MG63 (cell line): Measurements from ENCODE around the gene GLG1. TPM values are rescaled to one million over a fixed set of nuclear protein-coding genes. Genes with fewer than 3 reads are reported as not detected.

Source experiments
- DNase-seq: peaks from one replicate; pipeline ENCODE4 v3.0.0-alpha.2; 2020
- H3K27me3 ChIP-seq: fragments of 250-450 bp; sonication (Bioruptor Pico); 2 replicates; pipeline ENCODE4 v1.5.1; 2020; ENCODE audit warnings: mild to moderate bottlenecking, moderate library complexity
- H3K36me3 ChIP-seq: fragments of 250-450 bp; sonication (Bioruptor Pico); 2 replicates; pipeline ENCODE4 v1.5.1; 2020; ENCODE audit warnings: mild to moderate bottlenecking, moderate library complexity
- H3K4me3 ChIP-seq: fragments of 250-450 bp; sonication (Bioruptor Pico); 2 replicates; pipeline ENCODE4 v1.5.1; 2020; ENCODE audit warnings: mild to moderate bottlenecking, moderate library complexity
- H3K9me3 ChIP-seq: fragments of 250-450 bp; sonication (Bioruptor Pico); 2 replicates; pipeline ENCODE4 v1.5.1; 2020; ENCODE audit warnings: mild to moderate bottlenecking, moderate library complexity
- total RNA-seq: library from RNA; depleted of rRNA; stranded (reverse); fragments of >200 nt; shearing (Covaris generic); gene quantifications from 2 replicates; pipeline ENCODE4 v1.2.3, GENCODE V29; 2014; ENCODE audit warnings: low replicate concordance

The GLG1 gene
- total RNA-seq, 1 experiment from 2014 or later, result 29.4 TPM

DNA sequence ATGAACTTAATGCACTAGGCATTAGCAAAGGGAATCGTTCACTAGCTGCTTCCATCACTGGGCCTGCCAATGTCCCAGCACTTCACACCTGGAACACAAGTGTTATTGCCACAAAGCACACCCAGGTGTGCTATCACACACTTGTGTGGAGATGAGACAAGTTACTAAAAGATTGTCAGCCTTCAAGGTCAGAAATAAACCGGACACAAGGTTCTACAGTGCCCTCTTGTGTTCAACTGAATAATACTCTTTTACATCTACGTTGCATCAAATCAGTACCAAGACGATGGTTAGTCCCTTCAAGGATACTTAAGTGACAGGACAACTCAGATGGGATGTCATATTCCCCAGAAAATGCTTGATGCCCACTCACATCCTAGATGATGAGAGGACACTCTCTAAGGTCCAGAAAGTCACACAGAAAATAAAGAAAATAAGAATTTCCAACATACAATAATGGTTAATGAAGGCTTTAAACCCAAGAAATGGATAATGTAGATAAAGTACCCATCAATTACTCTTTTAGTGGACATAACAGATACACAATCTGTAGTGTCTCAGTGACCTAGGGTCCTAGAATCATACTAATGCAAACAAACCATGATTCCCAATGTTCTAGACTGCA is 16.4 kb upstream of the GLG1 start:
- Histone ChIP-seq H3K36me3 (peaks cover 41% of the 10 kb centered on the region), H3K9me3 (no peaks in the 10 kb centered on the region), H3K27me3 (no peaks in the 10 kb centered on the region), H3K4me3 (no peak overlapping the region)
- no peak for DNase-seq

GRCh38 chr16:74622005-74622404 is 15.1 kb upstream of the GLG1 start:
- Histone ChIP-seq H3K27me3 (no peaks in the 10 kb centered on the region), H3K36me3 (peaks cover 33% of the 10 kb centered on the region), H3K4me3 (no peak overlapping the region), H3K9me3 (no peaks in the 10 kb centered on the region)
- DNase-seq, result no peak

DNA sequence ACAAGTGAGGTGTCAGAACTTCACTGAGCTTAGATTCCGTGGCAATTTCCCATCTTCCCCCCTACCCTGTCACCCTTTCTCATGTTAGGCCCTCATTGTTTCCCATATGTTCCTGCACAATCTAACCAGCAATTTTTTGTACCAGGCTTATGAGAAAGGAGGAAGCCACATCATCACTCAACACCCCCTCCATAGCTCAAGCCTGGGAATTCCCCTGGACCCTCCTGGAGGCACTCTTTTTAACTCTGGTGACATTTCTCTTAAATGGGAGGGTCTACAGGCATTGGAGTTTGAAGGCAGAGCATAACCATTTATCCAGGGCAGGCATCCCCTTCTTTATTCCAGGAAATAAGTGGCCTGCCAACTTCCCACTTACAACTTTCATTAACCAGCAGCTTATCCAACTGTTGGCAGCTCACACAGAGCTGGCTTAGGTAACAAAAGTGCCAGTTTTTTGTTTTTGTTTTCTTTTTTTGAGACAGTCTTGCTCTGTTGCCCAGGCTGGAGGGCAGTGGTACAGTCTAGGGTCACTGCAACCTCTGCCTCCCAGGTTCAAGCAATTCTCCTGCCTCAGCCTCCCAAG is 10.4 kb upstream of the GLG1 start:
- H3K4me3 ChIP-seq, result no peak overlapping the region
- no peaks in the 10 kb centered on the region for H3K27me3 ChIP-seq
- no peaks in the 10 kb centered on the region for H3K9me3 ChIP-seq
- DNase-seq, result no peak
- peaks cover 9% of the 10 kb centered on the region for H3K36me3 ChIP-seq

DNA sequence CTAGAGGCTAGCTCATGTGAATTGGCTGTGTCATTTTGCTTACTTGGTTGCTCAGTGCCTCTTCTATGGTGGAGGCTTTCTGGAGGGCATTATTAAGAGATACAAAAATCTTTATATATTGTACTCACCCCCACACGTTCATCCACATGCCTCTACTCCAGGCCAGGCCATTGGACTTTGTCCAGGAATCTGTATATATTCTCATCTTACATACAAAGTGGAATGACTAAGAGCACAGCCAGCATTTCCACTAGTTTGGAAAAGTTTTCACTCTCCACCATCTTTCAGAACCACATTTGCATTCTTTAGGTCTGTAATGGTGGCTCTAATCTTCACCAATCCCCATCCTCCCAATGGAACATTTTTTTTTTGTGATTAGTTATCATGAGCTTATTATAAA is 4.8 kb upstream of the GLG1 start:
- DNase-seq, result no peak
- Histone ChIP-seq H3K9me3 (no peaks in the 10 kb centered on the region), H3K4me3 (no peak overlapping the region), H3K36me3 (no peaks in the 10 kb centered on the region), H3K27me3 (no peaks in the 10 kb centered on the region)

DNA sequence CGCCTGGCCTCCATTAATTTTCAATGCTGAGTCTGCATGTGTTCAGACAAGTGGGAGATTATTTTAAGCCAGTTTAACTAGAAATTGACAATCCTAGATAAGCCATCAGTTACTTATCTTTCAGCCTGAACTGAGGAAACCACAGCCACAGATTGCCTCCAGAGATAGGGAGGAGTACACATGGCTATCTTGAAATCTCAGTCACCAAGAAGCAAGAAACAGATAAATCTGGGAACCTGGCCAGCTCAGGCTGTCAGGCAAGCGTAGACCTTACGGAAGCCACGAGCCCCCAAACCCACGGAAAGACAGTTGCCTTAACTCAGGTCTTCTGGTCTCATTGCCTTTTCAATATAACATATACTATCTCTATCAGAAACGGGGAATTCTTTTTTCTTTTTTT is 2.0 kb upstream of the GLG1 start:
- Histone ChIP-seq H3K4me3 (no peak overlapping the region), H3K27me3 (no peaks in the 10 kb centered on the region), H3K9me3 (no peaks in the 10 kb centered on the region), H3K36me3 (no peaks in the 10 kb centered on the region)
- DNase-seq, result no peak

GRCh38 chr16:74608381-74608780 is 1.5 kb upstream of the GLG1 start:
- no peak overlapping the region for H3K4me3 ChIP-seq
- H3K9me3 ChIP-seq, result no peaks in the 10 kb centered on the region
- DNase-seq, result no peak
- no peaks in the 10 kb centered on the region for H3K27me3 ChIP-seq
- H3K36me3 ChIP-seq, result no peaks in the 10 kb centered on the region

DNA sequence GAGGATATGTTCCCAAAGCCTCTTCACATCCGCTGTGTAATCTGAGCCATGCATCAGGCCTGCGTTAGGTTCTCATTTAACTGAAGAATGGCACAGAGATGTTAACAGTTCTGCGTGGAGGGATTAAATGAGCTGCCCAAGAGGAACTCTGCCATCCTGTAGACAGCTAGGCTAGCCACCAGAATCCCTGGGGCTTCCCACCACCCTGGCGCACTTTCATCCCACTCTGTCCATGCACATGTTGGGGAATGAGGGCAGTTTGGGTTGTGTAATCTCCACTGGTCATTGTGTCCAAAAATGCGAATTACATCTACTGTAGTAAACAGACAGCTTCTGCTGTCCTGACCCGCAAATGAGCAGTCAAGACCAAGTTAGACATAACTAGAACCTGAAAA is 1.0 kb upstream of the GLG1 start:
- DNase-seq, result no peak
- Histone ChIP-seq H3K27me3 (no peaks in the 10 kb centered on the region), H3K36me3 (no peaks in the 10 kb centered on the region), H3K4me3 (no peak overlapping the region), H3K9me3 (no peaks in the 10 kb centered on the region)

DNA sequence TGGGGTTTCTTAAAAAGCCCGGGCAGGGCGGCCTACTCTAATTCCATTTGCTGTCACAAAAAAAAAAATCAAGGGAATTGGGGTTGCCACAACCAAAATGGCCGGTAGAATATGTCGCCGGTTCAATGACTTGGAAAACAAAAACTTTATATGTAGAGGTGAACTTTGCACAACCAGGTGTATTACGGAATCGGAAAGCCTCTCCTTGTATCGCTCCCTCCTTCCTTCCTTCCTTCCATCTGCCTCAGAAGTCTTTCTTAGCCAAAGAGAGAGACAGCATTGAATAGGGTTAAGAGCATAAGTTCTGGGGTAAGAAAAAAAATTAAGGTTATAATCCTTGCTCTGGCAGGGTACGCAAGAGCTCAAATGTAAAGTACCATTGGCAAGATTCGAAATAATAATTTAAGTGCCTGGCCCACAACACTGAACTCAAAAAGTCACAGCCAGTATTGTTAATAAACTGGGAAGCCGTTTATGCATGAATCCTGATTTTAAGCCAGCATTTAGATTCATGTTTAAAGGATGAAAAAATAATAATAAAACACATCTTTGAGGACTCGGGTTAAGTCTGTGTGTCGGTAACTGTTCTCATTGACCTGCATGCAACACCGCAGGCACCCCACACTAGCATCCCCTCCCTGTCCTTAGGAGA is 522 bp upstream of the GLG1 start:
- Histone ChIP-seq H3K36me3 (no peaks in the 10 kb centered on the region), H3K27me3 (no peaks in the 10 kb centered on the region), H3K9me3 (no peaks in the 10 kb centered on the region), H3K4me3 (peak overlapping the region; percentile 76)
- no peak for DNase-seq

DNA sequence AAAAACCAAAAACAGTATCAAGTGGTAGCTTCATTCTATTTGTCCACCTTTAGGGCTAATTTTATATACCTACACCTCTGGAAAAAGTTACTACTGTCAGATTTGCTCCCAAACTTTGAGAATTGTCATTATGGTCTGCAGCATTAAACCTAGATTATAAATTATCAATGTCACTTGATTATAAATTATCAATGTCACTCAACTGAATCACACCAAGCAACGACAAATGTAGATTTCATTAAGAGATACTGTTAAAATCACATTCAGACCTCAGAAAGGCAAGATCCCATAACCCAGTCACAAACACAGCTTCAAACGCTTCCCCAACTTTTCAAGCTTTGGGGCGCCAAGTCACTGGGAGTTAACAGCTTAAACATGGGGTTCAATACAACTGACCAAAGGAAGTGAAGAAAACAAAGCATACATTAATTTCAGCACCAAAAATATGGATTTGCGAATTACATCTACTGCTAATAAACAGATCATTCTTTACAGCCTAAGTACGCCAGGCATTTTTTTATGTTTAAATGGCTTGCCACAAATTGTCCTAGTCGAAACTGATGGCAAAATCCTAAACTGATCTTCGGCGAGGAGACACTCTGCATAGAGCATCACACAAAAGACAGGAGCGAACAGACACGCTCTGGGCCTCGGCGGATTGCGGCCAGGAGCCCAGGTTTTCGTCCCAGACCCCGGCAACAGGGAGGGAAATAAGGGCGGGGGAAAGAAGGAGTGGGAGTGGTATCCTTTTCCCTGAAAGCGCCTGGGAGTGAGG is 981 bp downstream of the GLG1 start:
- Histone ChIP-seq H3K9me3 (no peaks in the 10 kb centered on the region), H3K36me3 (no peaks in the 10 kb centered on the region), H3K4me3 (peak overlapping the region; percentile 76), H3K27me3 (no peaks in the 10 kb centered on the region)
- no peak for DNase-seq

- H3K9me3 ChIP-seq, result no peaks in the 10 kb centered on the region
- H3K27me3 ChIP-seq, result no peaks in the 10 kb centered on the region
- H3K4me3 ChIP-seq, result peak overlapping the region; percentile 76
- DNase-seq, result no peak
- H3K36me3 ChIP-seq, result no peaks in the 10 kb centered on the region
Observed at GRCh38 chr16:74605332-74605731, 1.6 kb downstream of the GLG1 start.

DNA sequence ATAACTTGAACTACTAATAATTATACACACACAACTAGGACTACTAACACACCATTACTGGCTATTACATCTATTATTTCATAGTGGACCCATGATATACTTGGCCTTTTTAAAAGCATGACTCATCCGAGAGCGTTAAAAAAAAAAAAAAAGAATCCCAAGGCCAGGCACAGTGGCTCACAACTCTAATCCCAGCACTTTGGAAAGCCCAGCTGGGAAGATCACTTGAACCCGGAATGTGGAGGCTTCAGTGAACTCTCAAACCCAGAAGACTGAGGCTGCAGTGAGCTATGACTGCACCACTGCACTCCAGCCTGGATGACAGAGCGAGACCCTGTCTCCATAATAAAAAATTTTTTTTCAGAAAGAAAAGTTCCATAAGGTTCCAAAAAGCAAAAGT is 3.1 kb downstream of the GLG1 start:
- Histone ChIP-seq H3K9me3 (no peaks in the 10 kb centered on the region), H3K36me3 (no peaks in the 10 kb centered on the region), H3K4me3 (no peak overlapping the region), H3K27me3 (no peaks in the 10 kb centered on the region)
- no peak for DNase-seq

DNA sequence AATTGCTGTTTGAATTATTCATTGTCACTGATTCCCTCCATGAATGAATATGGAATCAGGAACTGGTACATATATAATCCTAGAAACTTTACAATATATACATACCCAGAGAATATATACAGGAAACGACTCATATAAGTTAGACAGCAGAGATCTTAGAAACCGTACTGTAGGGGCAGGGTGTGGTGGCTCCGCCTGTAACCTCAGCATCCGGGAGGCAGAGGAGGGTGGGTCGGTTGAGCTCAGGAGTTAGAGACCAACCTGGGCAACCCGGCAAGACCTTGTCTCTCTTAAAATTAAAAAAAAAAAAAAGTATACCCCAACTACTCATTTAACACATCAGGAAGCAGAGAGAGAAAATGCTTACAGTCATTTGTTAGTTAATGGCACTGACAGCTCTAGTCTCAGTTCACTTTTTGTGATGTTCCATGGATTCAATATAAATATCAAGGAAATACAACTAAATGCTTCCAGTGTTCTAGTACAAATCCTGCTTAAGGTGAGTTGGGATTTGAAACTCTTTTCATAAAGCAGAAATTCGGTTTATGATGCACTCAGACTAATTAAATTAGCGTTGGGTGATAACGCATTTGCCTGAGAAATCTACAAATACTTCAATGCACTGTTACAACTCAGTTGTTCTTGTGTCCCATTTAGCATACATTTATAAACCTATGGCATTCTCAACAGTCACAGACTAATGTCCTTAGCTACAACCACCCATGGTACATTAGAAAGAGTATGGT is 5.6 kb downstream of the GLG1 start:
- no peak for DNase-seq

DNA sequence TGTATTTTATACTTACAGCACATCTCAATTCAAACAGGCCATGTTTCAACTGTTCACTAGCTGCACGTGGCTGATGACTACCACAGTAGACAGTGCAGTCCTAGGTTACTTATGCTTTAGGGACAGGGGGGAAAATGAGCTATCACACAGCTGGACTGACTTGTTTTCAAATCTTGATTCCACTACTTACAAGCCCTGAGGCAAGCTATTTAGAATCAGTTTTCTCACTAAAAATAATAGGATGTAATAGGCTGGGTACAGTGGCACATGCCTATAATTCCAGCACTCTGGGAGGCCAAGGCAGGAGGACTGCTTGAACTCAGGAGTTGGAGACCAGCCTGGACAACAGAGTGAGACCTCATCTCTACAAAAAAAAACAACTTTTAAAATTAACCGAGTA is 10.3 kb downstream of the GLG1 start:
- Histone ChIP-seq H3K4me3 (no peak overlapping the region), H3K36me3 (no peaks in the 10 kb centered on the region), H3K27me3 (no peaks in the 10 kb centered on the region), H3K9me3 (no peaks in the 10 kb centered on the region)
- no peak for DNase-seq

More for the DNA sequence above, 5.6 kb downstream of the GLG1 start:
- Histone ChIP-seq H3K9me3 (no peaks in the 10 kb centered on the region), H3K36me3 (no peaks in the 10 kb centered on the region), H3K27me3 (no peaks in the 10 kb centered on the region), H3K4me3 (no peak overlapping the region)

DNA sequence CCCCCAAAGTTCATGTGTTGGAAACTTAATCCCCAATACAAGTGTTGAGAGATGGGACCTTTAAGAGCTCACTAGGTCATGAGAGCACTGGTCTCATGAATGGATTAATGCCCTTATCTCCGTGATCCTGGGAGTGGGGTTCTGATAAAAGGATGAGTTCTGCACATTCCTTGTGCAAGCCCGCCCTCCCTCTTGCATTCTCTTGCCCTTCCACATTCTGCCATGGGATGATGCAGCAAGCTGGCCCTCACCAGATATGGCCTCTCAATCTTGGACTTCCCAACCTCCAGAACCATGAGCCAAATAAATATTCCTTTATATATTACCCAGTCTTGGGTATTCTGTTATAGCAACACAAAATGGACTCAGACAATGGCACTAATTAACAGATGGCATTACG is 14.1 kb downstream of the GLG1 start:
- no peaks in the 10 kb centered on the region for H3K36me3 ChIP-seq
- H3K4me3 ChIP-seq, result no peak overlapping the region
- no peak for DNase-seq
- H3K9me3 ChIP-seq, result no peaks in the 10 kb centered on the region
- H3K27me3 ChIP-seq, result no peaks in the 10 kb centered on the region

- Histone ChIP-seq H3K36me3 (no peaks in the 10 kb centered on the region), H3K9me3 (no peaks in the 10 kb centered on the region), H3K27me3 (no peaks in the 10 kb centered on the region), H3K4me3 (no peak overlapping the region)
- DNase-seq, result no peak
Observed at GRCh38 chr16:74591876-74592650, 14.9 kb downstream of the GLG1 start.

DNA sequence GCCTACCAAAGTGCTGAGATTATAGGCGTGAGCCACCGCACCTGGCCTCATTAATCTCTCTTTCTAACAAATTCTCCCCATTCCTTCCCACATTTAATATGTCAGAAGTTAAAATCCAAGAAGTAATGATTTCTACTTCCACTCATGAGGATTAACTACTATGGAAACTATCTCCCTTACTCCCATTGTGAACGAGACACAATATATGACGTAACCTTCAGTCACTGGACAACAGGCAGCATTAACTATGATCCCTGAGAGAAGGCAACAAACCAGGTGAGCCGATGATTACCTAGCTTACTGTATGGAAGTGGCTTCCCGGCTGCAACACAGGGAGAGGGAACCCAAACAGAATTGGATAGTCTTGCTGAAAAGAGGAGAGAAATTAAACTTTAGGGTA is 20.0 kb downstream of the GLG1 start:
- H3K27me3 ChIP-seq, result no peaks in the 10 kb centered on the region
- H3K9me3 ChIP-seq, result no peaks in the 10 kb centered on the region
- DNase-seq, result no peak
- no peak overlapping the region for H3K4me3 ChIP-seq
- no peaks in the 10 kb centered on the region for H3K36me3 ChIP-seq
